Neural crest cell (in vitro differentiated cells): ENCODE data around the gene HARS1. TPM values are rescaled to one million over a fixed set of nuclear protein-coding genes. Genes with fewer than 3 reads are reported as not detected.

ENCODE experiments used
- DNase-seq: peaks from one replicate; pipeline ENCODE4 v3.0.0; 2021; ENCODE audit warnings: low read depth, mixed read lengths, low spot score
- H3K27ac Mint-ChIP-seq: one replicate; pipeline ENCODE4 v1.8.0; 2021; ENCODE audit warnings: mild to moderate bottlenecking, mixed read lengths; ENCODE audit not compliant: unreplicated experiment
- H3K27me3 Mint-ChIP-seq: 2 replicates; pipeline ENCODE4 v1.8.0; 2021; ENCODE audit warnings: low read depth, mild to moderate bottlenecking, mixed read lengths
- H3K36me3 Mint-ChIP-seq: 2 replicates; pipeline ENCODE4 v1.8.0; 2021; ENCODE audit warnings: low read depth, mild to moderate bottlenecking, mixed read lengths
- H3K4me1 Mint-ChIP-seq: 2 replicates; pipeline ENCODE4 v1.8.0; 2021; ENCODE audit warnings: mixed read lengths
- H3K4me3 Mint-ChIP-seq: one replicate; pipeline ENCODE4 v1.8.0; 2021; ENCODE audit warnings: mild to moderate bottlenecking, mixed read lengths
- H3K9me3 Mint-ChIP-seq: 2 replicates; pipeline ENCODE4 v1.8.0; 2021; ENCODE audit warnings: mixed read lengths
- CTCF ChIP-seq: fragments of 200-600 bp; sonication (generic); conservative IDR thresholded peaks from 2 replicates; pipeline ENCODE4 v1.5.0; 2021; ENCODE audit warnings: antibody characterized with exemption, mild to moderate bottlenecking
- total RNA-seq: library from RNA; stranded (reverse); gene quantifications from 2 replicates; pipeline ENCODE4 v1.2.1, GENCODE V29; 2021

Gene HARS1
- total RNA-seq, 1 donor from 2014 or later = 98.7 TPM

DNA sequence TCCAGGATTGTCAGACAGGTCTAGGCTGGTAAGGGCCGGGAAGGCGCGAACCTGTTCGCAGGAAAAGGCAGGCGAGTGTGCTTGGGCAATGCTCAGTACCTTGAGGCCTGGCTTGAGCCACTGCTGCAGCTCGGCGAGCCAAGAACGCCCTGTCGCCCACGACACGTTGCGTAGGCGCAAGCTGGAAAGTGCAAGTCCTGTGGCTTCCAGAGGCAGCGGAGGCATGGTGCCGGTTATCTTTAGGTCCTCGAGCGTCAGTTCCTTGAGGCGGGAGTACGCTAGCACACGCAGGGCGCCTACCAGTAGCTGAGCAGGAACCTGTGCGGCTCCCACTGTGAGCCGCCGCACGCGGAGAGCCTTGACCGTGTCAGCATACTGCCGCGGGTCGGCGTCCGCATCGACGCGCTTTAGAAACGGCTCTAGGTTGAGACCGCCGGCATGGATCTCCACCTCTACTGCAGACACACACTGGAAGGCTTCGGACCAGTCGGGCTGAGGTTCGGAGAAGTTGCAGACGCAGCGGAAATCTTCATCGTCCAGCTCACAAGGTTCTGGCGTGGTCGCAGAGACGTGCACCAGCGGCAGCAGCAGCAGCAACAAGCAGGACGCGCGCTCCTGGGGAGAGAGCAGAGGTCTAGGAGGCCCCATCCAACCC lies 58.7 kb downstream of the HARS1 start:
- Mint-ChIP-seq H3K36me3 (peaks cover 14% of the 10 kb centered on the region), H3K4me1 (no peaks in the 10 kb centered on the region), H3K27ac (no peak overlapping the region), H3K9me3 (peaks cover 3% of the 10 kb centered on the region), H3K4me3 (no peak overlapping the region), H3K27me3 (no peaks in the 10 kb centered on the region)
- TF ChIP-seq CTCF = no peak
- DNase-seq = no peak

DNA sequence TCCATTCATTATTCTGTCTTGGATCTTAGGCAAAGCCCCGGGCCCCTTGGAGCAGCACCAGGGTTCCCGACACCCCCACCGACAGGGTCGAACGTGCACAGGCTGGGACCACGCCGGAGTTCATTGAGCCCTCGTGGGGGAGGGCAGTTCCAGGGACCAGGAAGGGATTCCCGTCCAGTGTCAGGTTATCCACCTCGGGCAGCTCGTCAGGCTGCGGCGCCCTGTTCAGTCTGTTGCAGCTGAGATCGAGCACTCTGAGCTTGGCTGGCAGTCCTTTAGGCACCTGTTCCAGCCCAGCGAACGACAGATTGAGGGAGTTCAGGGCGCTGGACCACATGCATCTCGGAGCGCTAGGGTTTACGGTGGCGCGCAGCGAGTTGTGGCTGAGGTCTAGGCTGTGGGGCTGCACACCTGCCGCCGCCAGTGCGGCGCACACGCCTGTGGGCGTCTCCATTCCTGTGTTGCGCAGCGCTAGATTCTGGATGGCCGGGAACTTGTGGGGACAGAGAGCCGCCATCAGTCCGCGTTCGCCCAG lies 59.3 kb downstream of the HARS1 start:
- Mint-ChIP-seq H3K9me3 (peaks cover 5% of the 10 kb centered on the region), H3K4me3 (no peak overlapping the region), H3K4me1 (no peaks in the 10 kb centered on the region), H3K36me3 (peaks cover 17% of the 10 kb centered on the region), H3K27me3 (no peaks in the 10 kb centered on the region), H3K27ac (no peak overlapping the region)
- TF ChIP-seq CTCF = no peak
- no peak for DNase-seq

GRCh38 chr5:140631036-140631417 lies 60.1 kb downstream of the HARS1 start:
- H3K36me3 Mint-ChIP-seq = peaks cover 16% of the 10 kb centered on the region
- H3K4me1 Mint-ChIP-seq = no peaks in the 10 kb centered on the region
- no peak for TF ChIP-seq CTCF
- H3K27me3 Mint-ChIP-seq = no peaks in the 10 kb centered on the region
- peak overlapping the region; percentile 75 for H3K27ac Mint-ChIP-seq
- DNase-seq = no peak
- H3K4me3 Mint-ChIP-seq = no peak overlapping the region
- peaks cover 7% of the 10 kb centered on the region for H3K9me3 Mint-ChIP-seq

GRCh38 chr5:140630292-140631035 lies 60.7 kb downstream of the HARS1 start:
- no peak for TF ChIP-seq CTCF
- Mint-ChIP-seq H3K4me1 (no peaks in the 10 kb centered on the region), H3K27ac (peak overlapping the region; percentile 75), H3K36me3 (peaks cover 16% of the 10 kb centered on the region), H3K4me3 (no peak overlapping the region), H3K27me3 (peaks cover under 1% of the 10 kb centered on the region), H3K9me3 (peaks cover 10% of the 10 kb centered on the region)
- no peak for DNase-seq

DNA sequence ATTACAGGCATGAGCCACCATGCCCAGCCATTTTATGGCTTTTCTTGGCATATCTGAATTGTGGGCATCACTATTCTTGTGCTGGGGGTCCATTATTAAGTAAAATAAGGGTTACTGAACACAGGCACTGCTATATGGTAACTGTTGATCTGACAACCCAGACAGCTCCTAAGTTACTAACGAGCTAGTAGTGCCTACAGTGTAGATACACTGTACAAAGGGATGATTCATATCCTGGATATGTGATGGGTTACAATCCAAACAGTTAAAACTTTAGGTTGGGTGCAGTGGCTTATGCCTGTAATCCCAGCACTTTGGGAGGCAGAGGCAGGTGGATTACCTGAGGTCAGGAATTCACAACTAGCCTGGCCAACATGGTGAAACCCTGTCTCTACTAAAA lies 62.5 kb downstream of the HARS1 start:
- Mint-ChIP-seq H3K9me3 (peaks cover 13% of the 10 kb centered on the region), H3K4me1 (no peaks in the 10 kb centered on the region), H3K36me3 (peaks cover 16% of the 10 kb centered on the region), H3K27me3 (peaks cover 4% of the 10 kb centered on the region), H3K27ac (no peak overlapping the region), H3K4me3 (no peak overlapping the region)
- no peak for DNase-seq
- no peak for TF ChIP-seq CTCF
